WTC11 (cell line): Measurements from ENCODE around the gene FAM124B. TPM values are rescaled to one million over a fixed set of nuclear protein-coding genes. Genes with fewer than 3 reads are reported as not detected.
A peak's percentile ranks its signal among the peaks of the same experiment; 100 is the strongest.

Experiments used
- CBFB ChIP-seq: sonication (generic); formaldehyde crosslinking; IDR thresholded peaks from 2 replicates; pipeline ENCODE4 v1.8.1; 2022; ENCODE audit warnings: mild to moderate bottlenecking, low read depth, missing genetic modification reagents
- CREB1 ChIP-seq: sonication (generic); formaldehyde crosslinking; IDR thresholded peaks from 2 replicates; pipeline ENCODE4 v1.8.0; 2023; ENCODE audit warnings: mild to moderate bottlenecking, missing genetic modification reagents
- CREM ChIP-seq: sonication (generic); formaldehyde crosslinking; IDR thresholded peaks from 2 replicates; pipeline ENCODE4 v1.8.1; 2022; ENCODE audit warnings: mild to moderate bottlenecking, missing genetic modification reagents, moderate library complexity
- ELF4 ChIP-seq: sonication (generic); formaldehyde crosslinking; IDR thresholded peaks from 2 replicates; pipeline ENCODE4 v1.8.1; 2022; ENCODE audit warnings: low read depth, mild to moderate bottlenecking, moderate library complexity, missing genetic modification reagents
- EMX1 ChIP-seq: fragments of 250-450 bp; sonication (Bioruptor Pico); IDR thresholded peaks from 2 replicates; pipeline ENCODE4 v1.8.0; 2021; ENCODE audit warnings: mild to moderate bottlenecking
- ESRRA ChIP-seq: sonication (generic); formaldehyde crosslinking; IDR thresholded peaks from 2 replicates; pipeline ENCODE4 v1.8.1; 2022; ENCODE audit warnings: mild to moderate bottlenecking, missing genetic modification reagents, borderline replicate concordance
- FOXJ3 ChIP-seq: sonication (generic); formaldehyde crosslinking; IDR thresholded peaks from 2 replicates; pipeline ENCODE4 v1.9.0; 2021; ENCODE audit warnings: missing genetic modification reagents, mild to moderate bottlenecking, borderline replicate concordance
- FOXK1 ChIP-seq: sonication (generic); formaldehyde crosslinking; IDR thresholded peaks from 2 replicates; pipeline ENCODE4 v1.8.0; 2022; ENCODE audit warnings: mild to moderate bottlenecking, moderate library complexity, missing genetic modification reagents
- GRHL2 ChIP-seq: fragments of 250-450 bp; sonication (Bioruptor Pico); IDR thresholded peaks from 2 replicates; pipeline ENCODE4 v1.8.0; 2022; ENCODE audit warnings: mild to moderate bottlenecking, moderate library complexity; ENCODE audit not compliant: insufficient replicate concordance, severe bottlenecking
- GTF2I ChIP-seq: fragments of 250-450 bp; sonication (Bioruptor Pico); conservative IDR thresholded peaks from 2 replicates; pipeline ENCODE4 v1.4.0; 2021; ENCODE audit warnings: mild to moderate bottlenecking
- IRF2 ChIP-seq: sonication (generic); formaldehyde crosslinking; IDR thresholded peaks from 2 replicates; pipeline ENCODE4 v1.8.0; 2022; ENCODE audit warnings: low read depth, missing genetic modification reagents, borderline replicate concordance
- JAZF1 ChIP-seq: fragments of 250-450 bp; sonication (Bioruptor Pico); IDR thresholded peaks from 2 replicates; pipeline ENCODE4 v1.9.0; 2021; ENCODE audit warnings: moderate library complexity, mild to moderate bottlenecking, inconsistent platforms
- JUN ChIP-seq: sonication (generic); formaldehyde crosslinking; IDR thresholded peaks from 2 replicates; pipeline ENCODE4 v1.8.0; 2023; ENCODE audit warnings: mild to moderate bottlenecking, missing genetic modification reagents
- KAT7 ChIP-seq: sonication (generic); formaldehyde crosslinking; IDR thresholded peaks from 2 replicates; pipeline ENCODE4 v1.8.1; 2023; ENCODE audit warnings: missing genetic modification reagents, mild to moderate bottlenecking, borderline replicate concordance
- MXD4 ChIP-seq: fragments of 250-450 bp; sonication (Bioruptor Pico); IDR thresholded peaks from 2 replicates; pipeline ENCODE4 v1.8.0; 2021; ENCODE audit warnings: mild to moderate bottlenecking, moderate library complexity, borderline replicate concordance
- NFATC4 ChIP-seq: fragments of 250-450 bp; sonication (Bioruptor Pico); IDR thresholded peaks from 2 replicates; pipeline ENCODE4 v1.9.0; 2021; ENCODE audit warnings: mild to moderate bottlenecking
- NR1H2 ChIP-seq: sonication (generic); formaldehyde crosslinking; IDR thresholded peaks from 2 replicates; pipeline ENCODE4 v1.9.0; 2021; ENCODE audit warnings: mild to moderate bottlenecking, moderate library complexity, missing genetic modification reagents
- RORB ChIP-seq: fragments of 250-450 bp; sonication (Bioruptor Pico); IDR thresholded peaks from 2 replicates; pipeline ENCODE4 v1.9.0; 2021; ENCODE audit warnings: mild to moderate bottlenecking
- SOX15 ChIP-seq: fragments of 250-450 bp; sonication (Bioruptor Pico); IDR thresholded peaks from 2 replicates; pipeline ENCODE4 v1.9.0; 2021; ENCODE audit warnings: mild to moderate bottlenecking
- ZNF138 ChIP-seq: sonication (generic); formaldehyde crosslinking; conservative IDR thresholded peaks from 2 replicates; pipeline ENCODE4 v1.8.1; 2022; ENCODE audit warnings: mild to moderate bottlenecking, moderate library complexity, missing genetic modification reagents
- ZNF416 ChIP-seq: fragments of 250-450 bp; sonication (Bioruptor Pico); IDR thresholded peaks from 2 replicates; pipeline ENCODE4 v1.9.0; 2021; ENCODE audit warnings: mild to moderate bottlenecking, inconsistent platforms
- ZNF671 ChIP-seq: fragments of 250-450 bp; sonication (Bioruptor Pico); IDR thresholded peaks from 2 replicates; pipeline ENCODE4 v1.8.0; 2021; ENCODE audit warnings: mild to moderate bottlenecking
- total RNA-seq: library from RNA; stranded (reverse); gene quantifications from 3 replicates; pipeline ENCODE4 v1.2.3, GENCODE V29; 2021
- TF ChIP-seq, protein P1 (sequence below): sonication (generic); formaldehyde crosslinking; IDR thresholded peaks from 2 replicates; pipeline ENCODE4 v1.8.1; 2023; ENCODE audit warnings: mild to moderate bottlenecking, missing genetic modification reagents
- TF ChIP-seq, protein P2 (sequence below): fragments of 250-450 bp; sonication (Bioruptor Pico); IDR thresholded peaks from 2 replicates; pipeline ENCODE4 v2.1.2; 2022; ENCODE audit warnings: mild to moderate bottlenecking, moderate library complexity
- TF ChIP-seq, protein P3 (sequence below): sonication (generic); formaldehyde crosslinking; IDR thresholded peaks from 2 replicates; pipeline ENCODE4 v1.8.1; 2022; ENCODE audit warnings: low read depth, mild to moderate bottlenecking, moderate library complexity, missing genetic modification reagents, borderline replicate concordance
- TF ChIP-seq, protein P4 (sequence below): sonication (generic); formaldehyde crosslinking; IDR thresholded peaks from 2 replicates; pipeline ENCODE4 v1.8.1; 2022; ENCODE audit warnings: mild to moderate bottlenecking, missing genetic modification reagents, moderate library complexity, borderline replicate concordance
- TF ChIP-seq, protein P5 (sequence below): sonication (generic); formaldehyde crosslinking; IDR thresholded peaks from 2 replicates; pipeline ENCODE4 v1.8.0; 2022; ENCODE audit warnings: mild to moderate bottlenecking, missing genetic modification reagents
- TF ChIP-seq, protein P6 (sequence below): fragments of 250-450 bp; sonication (Bioruptor Pico); IDR thresholded peaks from 2 replicates; pipeline ENCODE4 v1.9.0; 2021; ENCODE audit warnings: moderate library complexity, mild to moderate bottlenecking, inconsistent platforms, borderline replicate concordance
- TF ChIP-seq, protein P7 (sequence below): fragments of 250-450 bp; sonication (Bioruptor Pico); IDR thresholded peaks from 2 replicates; pipeline ENCODE4 v1.8.0; 2021; ENCODE audit warnings: mild to moderate bottlenecking
- TF ChIP-seq, protein P8 (sequence below): sonication (generic); formaldehyde crosslinking; IDR thresholded peaks from 2 replicates; pipeline ENCODE4 v1.8.1; 2023; ENCODE audit warnings: mild to moderate bottlenecking, moderate library complexity, missing genetic modification reagents
- TF ChIP-seq, protein P9 (sequence below): sonication (generic); formaldehyde crosslinking; IDR thresholded peaks from 2 replicates; pipeline ENCODE4 v1.8.0; 2022; ENCODE audit warnings: mild to moderate bottlenecking, missing genetic modification reagents

The FAM124B gene
- total RNA-seq, 1 experiment from 2014 or later, result 3.7 TPM

DNA sequence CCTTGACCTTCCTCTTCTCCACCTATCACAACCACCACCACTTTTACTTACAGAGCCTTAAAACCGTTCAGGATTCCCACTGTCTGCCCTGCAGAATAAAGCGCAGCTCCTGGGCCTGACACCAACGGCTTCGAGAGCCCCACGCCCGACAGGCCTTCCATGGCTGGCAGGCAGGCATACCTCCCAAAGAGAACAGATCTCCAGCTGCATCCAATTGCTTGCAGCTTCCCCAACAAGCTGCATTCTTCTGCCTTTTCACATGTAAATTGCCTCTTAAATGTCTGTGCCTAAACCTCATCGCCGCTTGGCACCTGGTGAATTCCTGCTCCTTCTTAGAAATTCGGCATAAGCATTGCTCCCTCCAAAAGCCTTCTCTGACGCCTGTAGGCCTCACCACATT lies 31.5 kb upstream of the FAM124B start (continued):
- TF ChIP-seq, protein P1, sequence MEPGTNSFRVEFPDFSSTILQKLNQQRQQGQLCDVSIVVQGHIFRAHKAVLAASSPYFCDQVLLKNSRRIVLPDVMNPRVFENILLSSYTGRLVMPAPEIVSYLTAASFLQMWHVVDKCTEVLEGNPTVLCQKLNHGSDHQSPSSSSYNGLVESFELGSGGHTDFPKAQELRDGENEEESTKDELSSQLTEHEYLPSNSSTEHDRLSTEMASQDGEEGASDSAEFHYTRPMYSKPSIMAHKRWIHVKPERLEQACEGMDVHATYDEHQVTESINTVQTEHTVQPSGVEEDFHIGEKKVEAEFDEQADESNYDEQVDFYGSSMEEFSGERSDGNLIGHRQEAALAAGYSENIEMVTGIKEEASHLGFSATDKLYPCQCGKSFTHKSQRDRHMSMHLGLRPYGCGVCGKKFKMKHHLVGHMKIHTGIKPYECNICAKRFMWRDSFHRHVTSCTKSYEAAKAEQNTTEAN (CRISPR knock-in tag), result peak; percentile 82; the same call in 1 of the 2 replicates
- TF ChIP-seq NR1H2 (CRISPR knock-in tag), result no peak
- peak; percentile 71; the same call in 1 of the 2 replicates for TF ChIP-seq FOXK1
- no peak for TF ChIP-seq SOX15 (CRISPR knock-in tag)
- TF ChIP-seq ZNF138, result peak; percentile 52; the same call in 1 of the 2 replicates
- TF ChIP-seq KAT7 (CRISPR knock-in tag), result no peak
- TF ChIP-seq NFATC4, result no peak
- no peak for TF ChIP-seq ZNF671 (CRISPR knock-in tag)
- no peak for TF ChIP-seq IRF2 (CRISPR knock-in tag)
- peak; percentile 47; the same call in 1 of the 2 replicates for TF ChIP-seq JUN (CRISPR knock-in tag)
- TF ChIP-seq, protein P2, sequence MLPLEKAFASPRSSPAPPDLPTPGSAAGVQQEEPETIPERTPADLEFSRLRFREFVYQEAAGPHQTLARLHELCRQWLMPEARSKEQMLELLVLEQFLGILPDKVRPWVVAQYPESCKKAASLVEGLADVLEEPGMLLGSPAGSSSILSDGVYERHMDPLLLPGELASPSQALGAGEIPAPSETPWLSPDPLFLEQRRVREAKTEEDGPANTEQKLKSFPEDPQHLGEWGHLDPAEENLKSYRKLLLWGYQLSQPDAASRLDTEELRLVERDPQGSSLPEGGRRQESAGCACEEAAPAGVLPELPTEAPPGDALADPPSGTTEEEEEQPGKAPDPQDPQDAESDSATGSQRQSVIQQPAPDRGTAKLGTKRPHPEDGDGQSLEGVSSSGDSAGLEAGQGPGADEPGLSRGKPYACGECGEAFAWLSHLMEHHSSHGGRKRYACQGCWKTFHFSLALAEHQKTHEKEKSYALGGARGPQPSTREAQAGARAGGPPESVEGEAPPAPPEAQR, result 0 out of 2 replicates have a peak, but pooled peaks have one; percentile 51
- TF ChIP-seq, protein P3, sequence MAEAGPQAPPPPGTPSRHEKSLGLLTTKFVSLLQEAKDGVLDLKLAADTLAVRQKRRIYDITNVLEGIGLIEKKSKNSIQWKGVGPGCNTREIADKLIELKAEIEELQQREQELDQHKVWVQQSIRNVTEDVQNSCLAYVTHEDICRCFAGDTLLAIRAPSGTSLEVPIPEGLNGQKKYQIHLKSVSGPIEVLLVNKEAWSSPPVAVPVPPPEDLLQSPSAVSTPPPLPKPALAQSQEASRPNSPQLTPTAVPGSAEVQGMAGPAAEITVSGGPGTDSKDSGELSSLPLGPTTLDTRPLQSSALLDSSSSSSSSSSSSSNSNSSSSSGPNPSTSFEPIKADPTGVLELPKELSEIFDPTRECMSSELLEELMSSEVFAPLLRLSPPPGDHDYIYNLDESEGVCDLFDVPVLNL (CRISPR knock-in tag), result no peak
- no peak for TF ChIP-seq RORB (CRISPR knock-in tag)
- TF ChIP-seq, protein P4, sequence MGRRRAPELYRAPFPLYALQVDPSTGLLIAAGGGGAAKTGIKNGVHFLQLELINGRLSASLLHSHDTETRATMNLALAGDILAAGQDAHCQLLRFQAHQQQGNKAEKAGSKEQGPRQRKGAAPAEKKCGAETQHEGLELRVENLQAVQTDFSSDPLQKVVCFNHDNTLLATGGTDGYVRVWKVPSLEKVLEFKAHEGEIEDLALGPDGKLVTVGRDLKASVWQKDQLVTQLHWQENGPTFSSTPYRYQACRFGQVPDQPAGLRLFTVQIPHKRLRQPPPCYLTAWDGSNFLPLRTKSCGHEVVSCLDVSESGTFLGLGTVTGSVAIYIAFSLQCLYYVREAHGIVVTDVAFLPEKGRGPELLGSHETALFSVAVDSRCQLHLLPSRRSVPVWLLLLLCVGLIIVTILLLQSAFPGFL, result no peak
- no peak for TF ChIP-seq GTF2I (CRISPR knock-in tag)
- TF ChIP-seq ELF4 (CRISPR knock-in tag), result no peak
- no peak for TF ChIP-seq JAZF1 (CRISPR knock-in tag)
- TF ChIP-seq, protein P5, sequence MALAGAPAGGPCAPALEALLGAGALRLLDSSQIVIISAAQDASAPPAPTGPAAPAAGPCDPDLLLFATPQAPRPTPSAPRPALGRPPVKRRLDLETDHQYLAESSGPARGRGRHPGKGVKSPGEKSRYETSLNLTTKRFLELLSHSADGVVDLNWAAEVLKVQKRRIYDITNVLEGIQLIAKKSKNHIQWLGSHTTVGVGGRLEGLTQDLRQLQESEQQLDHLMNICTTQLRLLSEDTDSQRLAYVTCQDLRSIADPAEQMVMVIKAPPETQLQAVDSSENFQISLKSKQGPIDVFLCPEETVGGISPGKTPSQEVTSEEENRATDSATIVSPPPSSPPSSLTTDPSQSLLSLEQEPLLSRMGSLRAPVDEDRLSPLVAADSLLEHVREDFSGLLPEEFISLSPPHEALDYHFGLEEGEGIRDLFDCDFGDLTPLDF, result peak; percentile 78; the same call in 1 of the 2 replicates
- TF ChIP-seq ESRRA, result no peak
- TF ChIP-seq, protein P6, sequence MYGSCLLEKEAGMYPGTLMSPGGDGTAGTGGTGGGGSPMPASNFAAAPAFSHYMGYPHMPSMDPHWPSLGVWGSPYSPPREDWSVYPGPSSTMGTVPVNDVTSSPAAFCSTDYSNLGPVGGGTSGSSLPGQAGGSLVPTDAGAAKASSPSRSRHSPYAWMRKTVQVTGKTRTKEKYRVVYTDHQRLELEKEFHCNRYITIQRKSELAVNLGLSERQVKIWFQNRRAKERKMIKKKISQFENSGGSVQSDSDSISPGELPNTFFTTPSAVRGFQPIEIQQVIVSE (CRISPR knock-in tag), result no peak
- peak; percentile 58; the same call in 1 of the 2 replicates for TF ChIP-seq CREB1 (CRISPR knock-in tag)
- TF ChIP-seq, protein P7, sequence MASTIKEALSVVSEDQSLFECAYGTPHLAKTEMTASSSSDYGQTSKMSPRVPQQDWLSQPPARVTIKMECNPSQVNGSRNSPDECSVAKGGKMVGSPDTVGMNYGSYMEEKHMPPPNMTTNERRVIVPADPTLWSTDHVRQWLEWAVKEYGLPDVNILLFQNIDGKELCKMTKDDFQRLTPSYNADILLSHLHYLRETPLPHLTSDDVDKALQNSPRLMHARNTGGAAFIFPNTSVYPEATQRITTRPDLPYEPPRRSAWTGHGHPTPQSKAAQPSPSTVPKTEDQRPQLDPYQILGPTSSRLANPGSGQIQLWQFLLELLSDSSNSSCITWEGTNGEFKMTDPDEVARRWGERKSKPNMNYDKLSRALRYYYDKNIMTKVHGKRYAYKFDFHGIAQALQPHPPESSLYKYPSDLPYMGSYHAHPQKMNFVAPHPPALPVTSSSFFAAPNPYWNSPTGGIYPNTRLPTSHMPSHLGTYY, result no peak; the same call in 1 of the 2 replicates
- no peak for TF ChIP-seq CBFB (CRISPR knock-in tag)
- TF ChIP-seq CREM (CRISPR knock-in tag), result peak; percentile 80
- TF ChIP-seq, protein P8, sequence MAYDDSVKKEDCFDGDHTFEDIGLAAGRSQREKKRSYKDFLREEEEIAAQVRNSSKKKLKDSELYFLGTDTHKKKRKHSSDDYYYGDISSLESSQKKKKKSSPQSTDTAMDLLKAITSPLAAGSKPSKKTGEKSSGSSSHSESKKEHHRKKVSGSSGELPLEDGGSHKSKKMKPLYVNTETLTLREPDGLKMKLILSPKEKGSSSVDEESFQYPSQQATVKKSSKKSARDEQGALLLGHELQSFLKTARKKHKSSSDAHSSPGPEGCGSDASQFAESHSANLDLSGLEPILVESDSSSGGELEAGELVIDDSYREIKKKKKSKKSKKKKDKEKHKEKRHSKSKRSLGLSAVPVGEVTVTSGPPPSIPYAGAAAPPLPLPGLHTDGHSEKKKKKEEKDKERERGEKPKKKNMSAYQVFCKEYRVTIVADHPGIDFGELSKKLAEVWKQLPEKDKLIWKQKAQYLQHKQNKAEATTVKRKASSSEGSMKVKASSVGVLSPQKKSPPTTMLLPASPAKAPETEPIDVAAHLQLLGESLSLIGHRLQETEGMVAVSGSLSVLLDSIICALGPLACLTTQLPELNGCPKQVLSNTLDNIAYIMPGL (CRISPR knock-in tag), result no peak
- TF ChIP-seq EMX1 (CRISPR knock-in tag), result no peak
- TF ChIP-seq MXD4 (CRISPR knock-in tag), result no peak
- 0 out of 2 replicates have a peak, but pooled peaks have one; percentile 73 for TF ChIP-seq FOXJ3 (CRISPR knock-in tag)
- no peak for TF ChIP-seq ZNF416 (CRISPR knock-in tag)
- TF ChIP-seq GRHL2 (CRISPR knock-in tag), result no peak
- TF ChIP-seq, protein P9, sequence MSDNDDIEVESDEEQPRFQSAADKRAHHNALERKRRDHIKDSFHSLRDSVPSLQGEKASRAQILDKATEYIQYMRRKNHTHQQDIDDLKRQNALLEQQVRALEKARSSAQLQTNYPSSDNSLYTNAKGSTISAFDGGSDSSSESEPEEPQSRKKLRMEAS (CRISPR knock-in tag), result peak; percentile 97
